ENCODE results near the gene GSTO2.

- peak; percentile 59 for TF ChIP-seq POLR2A (IDR thresholded peaks at IDR 0.05; ENCODE audit: low read depth, low read length)
- TF ChIP-seq CEBPB (IDR thresholded peaks at IDR 0.05; ENCODE audit: low read depth, low read length) = no peak
- peak; percentile 33 for TF ChIP-seq CTCF (conservative IDR thresholded peaks at IDR 0.05; ENCODE audit: low read depth, low read length)
- TF ChIP-seq RCOR1 (IDR thresholded peaks at IDR 0.05; ENCODE audit: insufficient replicate concordance, low read length) = peak; percentile 11
- 0 out of 2 replicates have a peak, but pooled peaks have one; percentile 7 for TF ChIP-seq RFX5 (IDR thresholded peaks at IDR 0.05; ENCODE audit: low read depth, low read length)
- TF ChIP-seq USF2 (IDR thresholded peaks at IDR 0.05; ENCODE audit: low read depth, low read length) = no peak
- no peak for TF ChIP-seq ELK1 (IDR thresholded peaks at IDR 0.05; ENCODE audit: borderline replicate concordance, low read depth, low read length)
These were observed 59.0 kb downstream of the GSTO2 start for GRCh38 chr10:104327745-104328645.

All from IMR-90 (cell line).